HG02588 (cell line): ENCODE data around the gene CRHBP.

Experiments
- ATAC-seq: cut with Tn5 transposase; IDR thresholded peaks from one replicate; pipeline ENCODE4 v1.9.1; 2021; ENCODE audit warnings: mild to moderate bottlenecking, moderate library complexity; ENCODE audit not compliant: unreplicated experiment

The CRHBP gene

DNA sequence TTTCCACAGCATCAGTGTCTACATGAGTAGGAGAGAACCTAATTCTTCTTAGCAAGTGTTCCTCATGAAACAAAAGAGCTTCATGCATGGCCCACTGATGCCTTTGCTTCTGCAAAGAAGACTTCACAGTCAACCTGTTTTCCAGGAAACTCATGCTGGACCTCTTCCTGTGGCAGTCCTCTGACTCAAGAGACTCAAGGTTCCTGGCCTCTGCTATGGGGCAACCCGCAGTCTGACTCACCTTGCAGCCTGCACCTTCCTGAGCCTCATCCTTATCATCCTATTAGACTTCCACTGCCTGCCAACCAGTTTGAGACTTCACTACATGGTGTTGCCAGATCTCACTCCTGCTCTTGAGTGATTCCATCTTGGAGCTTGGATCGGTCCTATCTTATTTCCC, 59.8 kb downstream of the CRHBP start:
- ATAC-seq, result no peak

DNA sequence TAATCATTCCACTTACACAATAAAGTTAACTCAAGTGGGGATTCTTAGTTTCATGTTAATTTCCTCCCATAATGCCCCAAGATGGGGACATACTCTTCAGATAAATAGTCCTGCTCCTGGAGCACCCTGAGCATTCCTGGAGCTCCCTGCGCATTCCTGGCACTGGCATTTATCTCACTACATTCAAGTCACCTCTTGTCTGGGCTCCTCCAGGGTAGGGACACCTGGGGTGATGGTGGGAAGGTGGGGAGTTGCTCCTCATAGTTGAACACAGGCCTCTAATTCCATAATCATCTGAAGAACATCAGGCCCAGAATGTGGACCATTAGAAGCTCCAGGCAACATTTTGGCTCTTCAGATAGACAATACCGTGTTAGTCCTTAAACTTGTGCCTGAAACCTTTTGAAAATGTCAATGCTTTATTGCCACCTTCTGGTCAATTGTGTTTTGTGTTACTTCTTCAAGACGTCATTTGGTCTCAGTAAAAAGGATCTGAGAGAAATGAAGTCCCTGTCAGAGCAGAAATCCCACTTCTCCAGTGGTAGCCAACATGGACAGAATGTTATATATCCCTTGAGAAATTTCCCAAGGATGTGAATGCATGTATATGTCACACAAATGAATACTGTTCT, 63.2 kb downstream of the CRHBP start:
- ATAC-seq, result no peak

DNA sequence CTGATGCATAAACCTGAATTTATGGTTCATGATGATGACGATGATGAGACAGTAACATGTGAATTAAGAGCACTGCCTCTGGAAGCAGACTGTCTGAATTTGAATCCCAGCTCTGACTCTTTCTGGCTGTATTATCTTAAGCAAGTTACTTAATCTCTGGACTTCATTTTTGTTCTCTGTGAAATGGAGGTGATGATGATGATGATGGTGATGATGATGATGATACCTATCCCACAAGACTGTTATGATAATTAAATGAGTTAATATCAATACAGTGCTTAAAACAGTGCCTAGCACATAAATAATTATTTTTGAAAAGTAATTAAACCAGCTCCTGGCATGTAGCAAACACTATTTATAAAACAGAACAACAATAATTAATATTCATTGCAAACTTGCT, 64.1 kb downstream of the CRHBP start:
- no peak for ATAC-seq

DNA sequence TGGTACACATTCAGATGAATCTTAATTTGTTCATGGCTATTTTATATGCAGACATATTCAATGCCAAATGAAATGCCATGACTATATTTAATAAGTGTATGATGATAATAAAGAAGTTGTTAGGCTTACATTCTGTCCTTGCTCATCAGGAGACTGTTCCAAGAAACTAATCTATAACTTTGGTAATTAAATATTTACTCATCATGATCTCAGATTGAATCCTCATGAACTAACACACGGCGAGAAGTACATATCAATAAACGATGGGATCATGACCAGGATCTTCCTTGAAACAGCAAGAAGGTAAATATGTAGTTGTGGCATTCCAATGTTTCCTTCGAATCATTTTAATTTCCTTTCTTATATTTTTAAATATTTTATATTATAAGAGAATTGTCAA, 64.8 kb downstream of the CRHBP start:
- no peak for ATAC-seq
